Measurements from ENCODE around the gene BCL2L14.

BCL2L14 gene

GRCh38 chr12:12046401-12046800, 24.3 kb upstream of the BCL2L14 start:
- TF ChIP-seq TAF1 (IDR thresholded peaks at IDR 0.05; ENCODE audit: borderline replicate concordance, insufficient read depth, low read length) (no peak), FOXP2 (optimal IDR thresholded peaks at IDR 0.05; ENCODE audit: borderline replicate concordance, extremely low read depth, extremely low read length, insufficient read depth) (no peak), POLR2AphosphoS5 (IDR thresholded peaks at IDR 0.05; ENCODE audit: low read depth, low read length) (no peak), SIN3A (IDR thresholded peaks at IDR 0.05; ENCODE audit: borderline replicate concordance, insufficient read depth, low read length) (no peak), REST (IDR thresholded peaks at IDR 0.05; ENCODE audit: insufficient read depth in 1 of 2, low read depth in 2 of 2, low read length in 2 of 2) (no peak)

DNA sequence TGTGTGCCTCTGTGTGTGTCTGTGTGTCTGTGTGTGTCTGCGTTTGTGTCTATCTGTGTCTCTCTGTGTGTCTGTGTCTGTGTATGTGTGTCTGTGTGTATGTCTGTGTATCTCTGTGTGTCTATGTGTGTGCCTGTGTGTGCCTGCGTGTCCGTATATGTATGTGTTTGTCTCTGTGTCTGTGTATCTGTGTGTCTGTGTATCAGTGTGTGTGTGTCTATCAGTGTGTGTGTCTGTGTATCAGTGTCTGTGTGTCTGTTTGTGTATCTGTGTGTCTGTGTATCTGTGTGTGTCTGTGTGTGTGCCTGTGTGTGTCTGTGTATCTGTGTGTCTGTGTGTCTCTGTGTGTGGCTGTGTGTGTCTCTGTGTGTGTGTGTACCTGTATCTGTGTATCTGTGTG, 23.1 kb upstream of the BCL2L14 start:
- TF ChIP-seq FOXP2 (optimal IDR thresholded peaks at IDR 0.05; ENCODE audit: borderline replicate concordance, extremely low read depth, extremely low read length, insufficient read depth) = no peak
- TF ChIP-seq SIN3A (IDR thresholded peaks at IDR 0.05; ENCODE audit: borderline replicate concordance, insufficient read depth, low read length) = no peak
- no peak for TF ChIP-seq REST (IDR thresholded peaks at IDR 0.05; ENCODE audit: insufficient read depth in 1 of 2, low read depth in 2 of 2, low read length in 2 of 2)
- TF ChIP-seq POLR2AphosphoS5 (IDR thresholded peaks at IDR 0.05; ENCODE audit: low read depth, low read length) = no peak
- TF ChIP-seq TAF1 (IDR thresholded peaks at IDR 0.05; ENCODE audit: borderline replicate concordance, insufficient read depth, low read length) = no peak

DNA sequence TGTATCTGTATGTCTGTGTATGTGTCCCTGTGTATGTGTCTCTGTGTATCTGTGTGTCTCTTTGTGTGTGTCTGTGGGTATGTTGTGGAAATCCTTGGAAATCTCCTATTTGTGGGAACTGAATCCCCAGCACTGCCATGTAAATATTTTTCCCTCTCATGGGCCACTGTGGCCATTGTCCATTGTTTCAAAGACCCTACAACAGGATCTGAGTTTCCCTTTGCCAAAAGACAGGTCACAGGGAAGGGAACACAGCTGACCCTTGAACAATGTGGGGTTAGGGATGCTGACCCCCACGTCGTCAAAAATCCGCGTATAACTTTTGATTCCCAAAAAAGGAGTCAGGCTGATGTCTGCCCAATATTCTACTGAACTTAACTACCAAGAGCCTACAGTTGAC, 22.5 kb upstream of the BCL2L14 start:
- no peak for TF ChIP-seq FOXP2 (optimal IDR thresholded peaks at IDR 0.05; ENCODE audit: borderline replicate concordance, extremely low read depth, extremely low read length, insufficient read depth)
- TF ChIP-seq TAF1 (IDR thresholded peaks at IDR 0.05; ENCODE audit: borderline replicate concordance, insufficient read depth, low read length) = no peak
- TF ChIP-seq POLR2AphosphoS5 (IDR thresholded peaks at IDR 0.05; ENCODE audit: low read depth, low read length) = no peak
- no peak for TF ChIP-seq REST (IDR thresholded peaks at IDR 0.05; ENCODE audit: insufficient read depth in 1 of 2, low read depth in 2 of 2, low read length in 2 of 2)
- no peak for TF ChIP-seq SIN3A (IDR thresholded peaks at IDR 0.05; ENCODE audit: borderline replicate concordance, insufficient read depth, low read length)

DNA sequence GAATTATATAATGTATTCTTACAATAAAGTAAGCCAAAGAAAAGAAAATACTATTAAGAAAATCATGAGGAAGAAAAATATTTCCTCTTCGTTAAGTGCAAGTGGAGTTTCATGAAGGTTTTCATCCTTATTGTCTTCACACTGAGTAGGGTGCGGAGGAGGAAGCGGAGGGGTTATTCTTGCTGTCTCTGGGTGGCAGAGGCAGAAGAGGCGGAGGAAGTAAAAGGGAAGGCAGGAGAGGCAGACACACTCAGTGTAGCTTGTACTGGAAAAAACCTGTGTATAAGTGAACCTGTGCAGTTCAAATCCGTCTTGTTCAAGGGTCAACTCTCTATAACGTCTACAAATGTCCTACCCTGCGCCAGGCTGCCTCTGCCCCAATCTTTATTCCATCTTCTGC, 22.0 kb upstream of the BCL2L14 start:
- TF ChIP-seq POLR2AphosphoS5 (IDR thresholded peaks at IDR 0.05; ENCODE audit: low read depth, low read length) = no peak
- TF ChIP-seq FOXP2 (optimal IDR thresholded peaks at IDR 0.05; ENCODE audit: borderline replicate concordance, extremely low read depth, extremely low read length, insufficient read depth) = no peak
- TF ChIP-seq REST (IDR thresholded peaks at IDR 0.05; ENCODE audit: insufficient read depth in 1 of 2, low read depth in 2 of 2, low read length in 2 of 2) = no peak
- TF ChIP-seq SIN3A (IDR thresholded peaks at IDR 0.05; ENCODE audit: borderline replicate concordance, insufficient read depth, low read length) = no peak

- no peak for TF ChIP-seq REST (IDR thresholded peaks at IDR 0.05; ENCODE audit: insufficient read depth in 1 of 2, low read depth in 2 of 2, low read length in 2 of 2)
- TF ChIP-seq SIN3A (IDR thresholded peaks at IDR 0.05; ENCODE audit: borderline replicate concordance, insufficient read depth, low read length) = no peak
- no peak for TF ChIP-seq POLR2AphosphoS5 (IDR thresholded peaks at IDR 0.05; ENCODE audit: low read depth, low read length)
- TF ChIP-seq FOXP2 (optimal IDR thresholded peaks at IDR 0.05; ENCODE audit: borderline replicate concordance, extremely low read depth, extremely low read length, insufficient read depth) = no peak
These were observed 19.1 kb upstream of the BCL2L14 start for GRCh38 chr12:12051668-12052067.

All from PFSK-1 (cell line).